SK-N-SH (cell line): ENCODE results near the gene UVRAG. TPM values are rescaled to one million over a fixed set of nuclear protein-coding genes. Genes with fewer than 3 reads are reported as not detected.

Source experiments
- CTCF ChIA-PET: fragments of 300-600, 350-600 bp; formaldehyde crosslinking; extraction: SDS; loops from one replicate; lab custom pipeline; 2021; lab: Yijun Ruan, JAX
- POLR2A ChIA-PET: fragments of 350-600 bp; sonication (Branson Sonifier 250); formaldehyde crosslinking; extraction: SDS; loops from one replicate; lab custom pipeline; 2020; ENCODE audit warnings: antibody characterized with exemption, inconsistent platforms; lab: Yijun Ruan, JAX
- DNase-seq: peaks from one replicate; pipeline ENCODE4 v3.0.0; 2012
- H2AFZ ChIP-seq: fragments of 200-600 bp; sonication (generic); 2 replicates; pipeline ENCODE4 v1.8.1; 2016; ENCODE audit warnings: antibody characterized with exemption, mild to moderate bottlenecking, low read depth
- H3F3A ChIP-seq: fragments of 200-600 bp; sonication (generic); replicated peaks from 2 replicates; pipeline ENCODE3; 2016; ENCODE audit warnings: antibody characterized with exemption, mild to moderate bottlenecking; ENCODE audit not compliant: insufficient read depth
- H3K27ac ChIP-seq, 2 experiments: fragments of 200-500 bp in 1 of 2; fragments of 200-600 bp in 1 of 2; sonication (Bioruptor generic) in 1 of 2; sonication (generic), shearing (Covaris generic) in 1 of 2; 2 replicates each; pipeline versions ENCODE4 v1.5.1 to v1.6.1; 2014 to 2016; ENCODE audit warnings: low read depth in 2 of 2, inconsistent platforms in 1 of 2, low read length in 1 of 2, mild to moderate bottlenecking in 1 of 2, mixed read lengths in 1 of 2
- H3K27me3 ChIP-seq: fragments of 200-600 bp; sonication (generic), shearing (Covaris generic); 2 replicates; pipeline ENCODE4 v1.6.1; 2016; ENCODE audit warnings: mixed run types; ENCODE audit not compliant: insufficient read depth
- H3K36me3 ChIP-seq, 2 experiments: fragments of 200-500 bp in 1 of 2; fragments of 200-600 bp in 1 of 2; sonication (Bioruptor generic) in 1 of 2; sonication (generic) in 1 of 2; replicated peaks in 1 of 2; 2 replicates each; pipeline versions ENCODE3 to v1.5.1; 2014 to 2016; ENCODE audit warnings: low read length in 1 of 2, mild to moderate bottlenecking in 1 of 2; ENCODE audit not compliant: insufficient read depth in 2 of 2, control insufficient read depth in 1 of 2
- H3K4me1 ChIP-seq, 2 experiments: fragments of 200-500 bp in 1 of 2; fragments of 200-600 bp in 1 of 2; sonication (Bioruptor generic) in 1 of 2; sonication (generic), shearing (Covaris generic) in 1 of 2; 2 replicates each; pipeline versions ENCODE4 v1.5.1 to v1.6.1; 2014 to 2016; ENCODE audit warnings: low read depth in 1 of 2, low read length in 1 of 2, mixed run types in 1 of 2; ENCODE audit not compliant: insufficient read depth in 2 of 2, control insufficient read depth in 1 of 2
- H3K4me2 ChIP-seq: fragments of 200-600 bp; sonication (generic), shearing (Covaris generic); 2 replicates; pipeline ENCODE4 v1.6.1; 2017; ENCODE audit warnings: mixed run types
- H3K4me3 ChIP-seq, 2 experiments: fragments of 200-500 bp in 1 of 2; fragments of 200-600 bp in 1 of 2; sonication (Bioruptor generic) in 1 of 2; sonication (generic), shearing (Covaris generic) in 1 of 2; 2 replicates each; pipeline versions ENCODE4 v1.5.1 to v1.8.1; 2014 to 2016; ENCODE audit warnings: low read depth in 2 of 2, inconsistent platforms in 1 of 2, low read length in 1 of 2, mild to moderate bottlenecking in 1 of 2, mixed read lengths in 1 of 2, moderate library complexity in 1 of 2
- H3K79me2 ChIP-seq: fragments of 200-600 bp; sonication (generic); 2 replicates; pipeline ENCODE4 v1.8.1; 2017; ENCODE audit warnings: mild to moderate bottlenecking; ENCODE audit not compliant: insufficient read depth
- H3K9ac ChIP-seq: fragments of 200-600 bp; sonication (generic); 2 replicates; pipeline ENCODE4 v1.6.1; 2017; ENCODE audit warnings: mixed run types
- H3K9me2 ChIP-seq: fragments of 200-600 bp; sonication (generic); 2 replicates; pipeline ENCODE4 v1.6.1; 2017; ENCODE audit warnings: mixed run types
- H3K9me3 ChIP-seq: fragments of 200-600 bp; sonication (generic); 2 replicates; pipeline ENCODE4 v1.6.1; 2017; ENCODE audit warnings: mixed run types, mild to moderate bottlenecking, moderate library complexity
- H4K20me1 ChIP-seq: fragments of 200-600 bp; sonication (generic); 2 replicates; pipeline ENCODE4 v1.6.1; 2017; ENCODE audit warnings: mild to moderate bottlenecking, mixed run types; ENCODE audit not compliant: insufficient read depth
- CHD2 ChIP-seq: fragments of 150-350 bp; IDR thresholded peaks from 2 replicates; pipeline ENCODE4 v1.6.1; 2018; ENCODE audit warnings: low read length; ENCODE audit not compliant: partially characterized antibody
- ELF1 ChIP-seq: IDR thresholded peaks from 2 replicates; pipeline ENCODE4 v1.4.0; 2012
- EP300 ChIP-seq, 2 experiments: IDR thresholded peaks; 2 replicates each; pipeline versions ENCODE4 v1.4.0 to v1.6.1; 2012; ENCODE audit warnings: borderline replicate concordance in 1 of 2, low read depth in 1 of 2, low read length in 1 of 2
- FOXJ3 ChIP-seq: sonication (generic); formaldehyde crosslinking; IDR thresholded peaks from 2 replicates; pipeline ENCODE4 v1.5.1; 2020; ENCODE audit warnings: mild to moderate bottlenecking, missing genetic modification reagents
- FOXM1 ChIP-seq: IDR thresholded peaks from 2 replicates; pipeline ENCODE4 v1.4.0; 2012; ENCODE audit warnings: low read depth, mild to moderate bottlenecking
- GABPA ChIP-seq: IDR thresholded peaks from 2 replicates; pipeline ENCODE4 v1.4.0; 2012; ENCODE audit warnings: low read depth, mild to moderate bottlenecking
- GATA2 ChIP-seq: sonication (generic); formaldehyde crosslinking; IDR thresholded peaks from 2 replicates; pipeline ENCODE4 v1.5.0; 2020; ENCODE audit warnings: mild to moderate bottlenecking, missing genetic modification reagents
- JUND ChIP-seq: IDR thresholded peaks from 2 replicates; pipeline ENCODE4 v1.4.0; 2012
- MAX ChIP-seq: IDR thresholded peaks from 2 replicates; pipeline ENCODE4 v1.4.0; 2012; ENCODE audit warnings: low read depth
- MEF2A ChIP-seq: IDR thresholded peaks from 2 replicates; pipeline ENCODE4 v1.4.0; 2012; ENCODE audit warnings: low read depth, borderline replicate concordance
- MXI1 ChIP-seq: IDR thresholded peaks from 2 replicates; pipeline ENCODE4 v1.6.1; 2012; ENCODE audit warnings: mild to moderate bottlenecking, low read depth, low read length, improper control_type of control experiment
- NFIC ChIP-seq: IDR thresholded peaks from 2 replicates; pipeline ENCODE4 v1.4.0; 2012; ENCODE audit warnings: borderline replicate concordance
- NRF1 ChIP-seq: IDR thresholded peaks from 2 replicates; pipeline ENCODE4 v1.6.1; 2012; ENCODE audit warnings: low read depth, mild to moderate bottlenecking, low read length
- POLR2AphosphoS5 ChIP-seq: IDR thresholded peaks from 2 replicates; pipeline ENCODE4 v1.6.1; 2012; ENCODE audit warnings: low read depth, low read length
- RAD21 ChIP-seq: IDR thresholded peaks from 2 replicates; pipeline ENCODE4 v1.6.1; 2012; ENCODE audit warnings: mild to moderate bottlenecking, low read length
- REST ChIP-seq: IDR thresholded peaks from 2 replicates; pipeline ENCODE4 v1.6.1; 2012; ENCODE audit warnings: mild to moderate bottlenecking, low read depth, low read length, moderate library complexity
- RXRA ChIP-seq: IDR thresholded peaks from 2 replicates; pipeline ENCODE4 v1.4.0; 2012; ENCODE audit warnings: low read depth, mild to moderate bottlenecking, borderline replicate concordance
- SIN3A ChIP-seq: IDR thresholded peaks from 2 replicates; pipeline ENCODE4 v1.6.1; 2012; ENCODE audit warnings: low read depth, mild to moderate bottlenecking, low read length, moderate library complexity, borderline replicate concordance
- TAF1 ChIP-seq: IDR thresholded peaks from 2 replicates; pipeline ENCODE4 v1.6.1; 2012; ENCODE audit warnings: low read depth, mild to moderate bottlenecking, low read length, moderate library complexity, borderline replicate concordance
- TEAD4 ChIP-seq: IDR thresholded peaks from 2 replicates; pipeline ENCODE4 v1.4.0; 2012; ENCODE audit warnings: mild to moderate bottlenecking, borderline replicate concordance; ENCODE audit not compliant: insufficient read depth
- USF1 ChIP-seq: IDR thresholded peaks from 2 replicates; pipeline ENCODE4 v1.4.0; 2012; ENCODE audit warnings: low read depth, borderline replicate concordance
- WGBS: methylation state at CpG from one replicate; pipeline ENCODE4 v1.1.6; 2017; ENCODE audit warnings: low lambda C conversion rate; 5-methylcytosine and 5-hydroxymethylcytosine counted together
- polyA plus RNA-seq, 3 experiments: library from polyadenylated mRNA; depleted of rRNA; stranded (reverse); fragments of >200 nt; gene quantifications; 2 replicates each; pipeline ENCODE4 v1.2.3, GENCODE V29; 2012

Gene UVRAG
- polyA plus RNA-seq, 1 of the 3 experiments (the other 2 are of a cell fraction), result 5.8 TPM

- POLR2A ChIA-PET, result no interaction called here
- TF ChIP-seq USF1 (no peak), MXI1 (no peak), ELF1 (no peak), RAD21 (no peak), FOXM1 (no peak), NFIC (no peak), MAX (no peak), EP300 (IDR thresholded peaks at IDR 0.05; ENCODE audit: borderline replicate concordance in 1 of 2, low read depth in 1 of 2, low read length in 1 of 2) (no peak), GABPA (no peak), NRF1 (no peak), JUND (no peak), TEAD4 (no peak), REST (no peak)
- CTCF ChIA-PET, result interaction anchor here (4.3 kb wide), 1 partner anchor 13 kb away, joined by 30 read pairs; no protein-coding TSS in a partner anchor
Measured at GRCh38 chr11:75855206-75855605, 40.2 kb downstream of the UVRAG start.

GRCh38 chr11:75856912-75857311 is 41.9 kb downstream of the UVRAG start:
- H3K79me2 ChIP-seq, result no peaks in the 10 kb centered on the region
- no peak overlapping the region for H3K9ac ChIP-seq
- no peaks in the 10 kb centered on the region for H3K9me2 ChIP-seq
- H3K27me3 ChIP-seq, result no peaks in the 10 kb centered on the region
- no peak for DNase-seq
- H3K4me3 ChIP-seq, result no peak overlapping the region
- ChIA-PET POLR2A (no interaction called here), CTCF (interaction anchor here (4.3 kb wide), 1 partner anchor 11 kb away, joined by 30 read pairs; no protein-coding TSS in a partner anchor)
- no peak overlapping the region for H3K4me2 ChIP-seq
- H3K27ac ChIP-seq, result no peak overlapping the region
- no peak overlapping the region for H2AFZ ChIP-seq
- H4K20me1 ChIP-seq, result no peaks in the 10 kb centered on the region
- WGBS, result 90% methylated on average over 3 of the region's 3 CpGs
- H3F3A ChIP-seq, result peaks cover 4% of the 10 kb centered on the region
- no peaks in the 10 kb centered on the region for H3K9me3 ChIP-seq
- H3K4me1 ChIP-seq, result peaks cover 0 to 12% of the 10 kb centered on the region in 2 experiments; a peak in 1 of 4 replicates
- peaks cover 0 to 3% of the 10 kb centered on the region in 2 experiments for H3K36me3 ChIP-seq
- TF ChIP-seq NFIC (no peak), RAD21 (no peak), TAF1 (no peak), JUND (no peak), CHD2 (no peak), GATA2 (CRISPR knock-in tag) (no peak), FOXJ3 (CRISPR knock-in tag) (no peak), MXI1 (no peak), POLR2AphosphoS5 (no peak), MEF2A (no peak), RXRA (no peak), USF1 (no peak), SIN3A (no peak), GABPA (no peak)

More at GRCh38 chr11:75855206-75855605, 40.2 kb downstream of the UVRAG start:
- H2AFZ ChIP-seq, result no peak overlapping the region
- H3K4me3 ChIP-seq, result no peak overlapping the region
- peaks cover 0 to 3% of the 10 kb centered on the region in 2 experiments for H3K36me3 ChIP-seq
- H3K9me3 ChIP-seq, result no peaks in the 10 kb centered on the region
- WGBS, result 92% methylated on average over 6 of the region's 6 CpGs
- no peaks in the 10 kb centered on the region for H3K27me3 ChIP-seq
- no peaks in the 10 kb centered on the region for H3K9me2 ChIP-seq
- H4K20me1 ChIP-seq, result peaks cover 9% of the 10 kb centered on the region; the same call in 1 of the 2 replicates
- no peak for DNase-seq
- H3K4me2 ChIP-seq, result no peak overlapping the region
- H3K27ac ChIP-seq, result no peak overlapping the region
- peaks cover 3% of the 10 kb centered on the region; the same call in 1 of the 2 replicates for H3K79me2 ChIP-seq
- no peak overlapping the region for H3K9ac ChIP-seq
- peaks cover 17% of the 10 kb centered on the region for H3F3A ChIP-seq
- H3K4me1 ChIP-seq, result peaks cover 5 to 26% of the 10 kb centered on the region in 2 experiments
